ENCODE measurements around the gene PERCC1.
"Not testable (repeated sequence)": the region's sequence is repeated elsewhere in the genome, so short reads cannot be mapped to it uniquely, and the experiment has no call there.

PERCC1 gene

DNA sequence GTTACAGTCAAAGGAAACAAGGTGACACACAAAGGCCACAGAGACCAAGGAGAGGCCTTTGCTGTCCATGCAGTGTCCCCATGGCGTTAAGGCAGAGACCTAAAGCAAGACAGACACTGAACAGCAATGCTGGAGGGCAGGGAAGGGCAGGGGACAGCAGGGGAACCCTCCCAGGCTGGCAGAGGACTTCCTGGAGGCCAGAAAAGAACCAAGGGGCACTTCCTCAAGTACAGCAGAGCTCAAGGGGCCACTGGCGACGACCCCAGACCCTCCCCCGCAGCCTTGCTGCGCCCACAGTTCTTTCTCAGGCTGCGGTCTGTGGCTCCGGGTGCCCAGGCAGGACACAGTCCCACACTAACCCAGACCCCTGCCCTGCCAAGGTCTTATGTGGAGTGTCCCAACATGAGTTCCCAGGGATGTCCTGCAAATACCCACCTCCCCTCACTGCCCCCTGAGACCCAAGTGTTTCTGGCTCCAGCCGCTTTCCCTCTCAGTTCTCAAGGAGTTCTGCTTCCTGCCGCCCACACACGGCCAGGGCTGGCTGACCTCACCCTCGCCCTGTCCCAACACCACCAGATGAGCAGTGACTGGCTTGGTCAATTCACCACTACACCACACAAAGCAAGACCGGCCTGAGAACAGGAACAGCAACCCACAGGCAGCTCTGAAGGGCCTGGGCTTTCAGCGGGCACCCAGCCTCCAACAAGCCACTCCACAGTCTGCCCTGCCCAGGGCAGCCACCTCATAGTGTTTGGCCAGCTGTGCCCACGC is 39.8 kb downstream of the PERCC1 start:
- no peak for DNase-seq

DNA sequence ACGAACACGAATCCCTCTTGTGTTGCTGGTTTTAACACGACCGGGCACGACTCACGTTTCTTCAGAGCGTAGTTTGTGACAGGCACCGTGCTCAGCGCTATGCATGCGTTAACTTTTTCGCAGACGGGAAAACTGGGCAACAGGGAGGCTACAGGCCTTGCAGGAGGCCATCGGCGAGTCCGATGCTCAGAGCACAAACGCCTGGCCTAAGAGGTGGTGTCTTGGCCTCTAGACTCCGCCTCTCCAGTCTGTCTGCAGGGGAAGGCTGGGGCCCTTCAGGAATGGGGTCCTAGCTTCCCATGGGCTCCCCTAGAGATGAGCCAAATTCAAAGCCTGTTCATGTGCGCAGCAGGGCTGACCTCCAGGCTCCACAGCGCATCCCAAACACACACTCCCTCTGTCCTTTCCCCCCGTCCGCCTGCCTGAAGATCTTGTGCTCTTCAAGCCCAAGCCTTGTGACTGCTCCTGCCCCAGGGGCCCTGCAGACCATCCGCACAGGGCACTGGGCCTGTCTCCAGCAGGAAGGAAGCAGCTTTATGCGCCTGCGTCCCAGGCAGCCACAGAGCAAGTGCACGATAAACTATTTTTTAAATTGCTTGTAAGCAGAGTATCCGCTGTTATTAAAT is 40.8 kb downstream of the PERCC1 start:
- no peak for DNase-seq

GRCh38 chr16:1472974-1473373 is 42.1 kb downstream of the PERCC1 start:
- no peak for DNase-seq

- no peak for DNase-seq
These were observed 43.4 kb downstream of the PERCC1 start for GRCh38 chr16:1474082-1474795.

GRCh38 chr16:1474796-1475551 is 44.1 kb downstream of the PERCC1 start, which contains the start of gene CLCN7:
Gene CLCN7, minus strand, starts transcription at chr16:1475028. Its CDS starts 54 bp downstream, at chr16:1474974.
- peak in 1 of 2 experiments; percentile 52 for DNase-seq

DNA sequence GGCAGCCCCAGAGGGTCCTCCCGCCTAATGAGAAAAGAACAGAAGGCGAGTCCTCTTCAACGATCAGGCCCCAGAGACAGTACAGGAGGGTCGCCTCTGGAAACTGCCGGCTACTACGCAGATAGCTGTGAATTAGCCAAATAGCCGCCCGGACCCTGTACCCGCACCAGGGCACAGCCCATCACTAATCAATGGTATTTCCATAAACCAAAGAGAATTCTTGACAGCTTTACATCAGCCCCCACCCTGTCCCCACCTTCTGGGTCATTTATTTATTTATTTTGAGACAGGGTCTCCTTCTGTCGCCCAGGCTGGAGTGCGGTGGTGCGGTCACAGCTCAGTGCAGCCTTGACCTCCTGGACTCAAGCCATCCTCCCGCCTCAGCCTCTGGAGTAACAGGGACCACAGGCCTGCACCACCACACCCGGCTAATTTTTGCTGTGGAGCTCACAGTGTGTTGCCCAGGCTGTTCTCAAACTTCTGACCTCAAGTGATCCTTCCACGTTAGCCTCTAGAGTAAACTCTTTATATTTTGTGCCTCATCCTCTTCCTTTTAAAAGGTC is 44.8 kb downstream of the PERCC1 start:
- no peak for DNase-seq

GRCh38 chr16:1477033-1477432 is 46.2 kb downstream of the PERCC1 start:
- no peak for DNase-seq

DNA sequence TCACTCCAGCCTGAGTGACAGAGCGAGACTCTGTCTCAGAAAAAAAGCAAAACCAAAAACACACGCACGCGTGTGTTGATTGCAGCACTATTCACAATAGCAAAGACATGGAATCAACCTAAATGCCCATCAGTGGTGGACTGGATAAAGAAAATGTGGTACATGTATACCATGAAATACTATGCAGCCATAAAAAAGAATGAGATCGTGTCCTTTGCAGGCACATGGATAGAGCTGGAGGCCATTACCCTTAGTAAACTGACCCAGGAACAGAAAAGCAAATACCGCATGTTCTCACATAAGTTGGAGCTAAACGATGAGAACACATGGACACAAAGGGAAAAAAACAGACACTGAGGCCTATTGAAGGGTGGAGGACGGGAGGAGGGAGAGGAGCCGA is 48.1 kb downstream of the PERCC1 start:
- DNase-seq: not testable (repeated sequence)

GRCh38 chr16:1481906-1482835 is 51.3 kb downstream of the PERCC1 start:
- no peak for DNase-seq

All from SW 1271 (cell line).